NCI-H2227 (cell line): ENCODE measurements around the gene CNTNAP2.

Experiments
- DNase-seq: peaks from one replicate; lab custom pipeline; 2025; ENCODE audit not compliant: unreplicated experiment; lab: John Stamatoyannopoulos, UW

CNTNAP2 gene

GRCh38 chr7:146285418-146285817, 168.8 kb downstream of the CNTNAP2 start:
- no peak for DNase-seq

GRCh38 chr7:146290746-146291145, 174.1 kb downstream of the CNTNAP2 start:
- no peak for DNase-seq

GRCh38 chr7:146291900-146292299, 175.3 kb downstream of the CNTNAP2 start:
- no peak for DNase-seq

GRCh38 chr7:146296028-146296427, 179.4 kb downstream of the CNTNAP2 start:
- no peak for DNase-seq

- no peak for DNase-seq
Measured at GRCh38 chr7:146314962-146315361, 198.4 kb downstream of the CNTNAP2 start.

- no peak for DNase-seq
Measured at GRCh38 chr7:146319629-146320028, 203.0 kb downstream of the CNTNAP2 start.

GRCh38 chr7:146321301-146321700, 204.7 kb downstream of the CNTNAP2 start:
- no peak for DNase-seq

GRCh38 chr7:146331369-146331768, 214.8 kb downstream of the CNTNAP2 start:
- DNase-seq = no peak

- DNase-seq = peak; percentile 8
Measured at GRCh38 chr7:146345251-146345650, 228.7 kb downstream of the CNTNAP2 start.

- DNase-seq = no peak
Measured at GRCh38 chr7:146346096-146346495, 229.5 kb downstream of the CNTNAP2 start.

- no peak for DNase-seq
Measured at GRCh38 chr7:146355216-146355615, 238.6 kb downstream of the CNTNAP2 start.

GRCh38 chr7:146359176-146359575, 242.6 kb downstream of the CNTNAP2 start:
- DNase-seq = no peak

GRCh38 chr7:146366938-146367337, 250.3 kb downstream of the CNTNAP2 start:
- DNase-seq = no peak

GRCh38 chr7:146370171-146370570, 253.6 kb downstream of the CNTNAP2 start:
- no peak for DNase-seq

GRCh38 chr7:146375170-146375569, 258.6 kb downstream of the CNTNAP2 start:
- no peak for DNase-seq

- DNase-seq = no peak
Measured at GRCh38 chr7:146378196-146378595, 261.6 kb downstream of the CNTNAP2 start.

- no peak for DNase-seq
Measured at GRCh38 chr7:146387140-146387539, 270.5 kb downstream of the CNTNAP2 start.

- DNase-seq = no peak
Measured at GRCh38 chr7:146388928-146389327, 272.3 kb downstream of the CNTNAP2 start.

- no peak for DNase-seq
Measured at GRCh38 chr7:146393346-146393745, 276.7 kb downstream of the CNTNAP2 start.

- no peak for DNase-seq
Measured at GRCh38 chr7:146397141-146397540, 280.5 kb downstream of the CNTNAP2 start.

GRCh38 chr7:146401939-146402338, 285.3 kb downstream of the CNTNAP2 start:
- DNase-seq = no peak

- no peak for DNase-seq
Measured at GRCh38 chr7:146405737-146406136, 289.1 kb downstream of the CNTNAP2 start.

GRCh38 chr7:146411975-146412374, 295.4 kb downstream of the CNTNAP2 start:
- DNase-seq = no peak

GRCh38 chr7:146412781-146413180, 296.2 kb downstream of the CNTNAP2 start:
- DNase-seq = no peak
